ENCODE measurements around the gene TMEM120B.
"Not testable (repeated sequence)": the region's sequence is repeated elsewhere in the genome, so short reads cannot be mapped to it uniquely, and the experiment has no call there.

Gene TMEM120B

DNA sequence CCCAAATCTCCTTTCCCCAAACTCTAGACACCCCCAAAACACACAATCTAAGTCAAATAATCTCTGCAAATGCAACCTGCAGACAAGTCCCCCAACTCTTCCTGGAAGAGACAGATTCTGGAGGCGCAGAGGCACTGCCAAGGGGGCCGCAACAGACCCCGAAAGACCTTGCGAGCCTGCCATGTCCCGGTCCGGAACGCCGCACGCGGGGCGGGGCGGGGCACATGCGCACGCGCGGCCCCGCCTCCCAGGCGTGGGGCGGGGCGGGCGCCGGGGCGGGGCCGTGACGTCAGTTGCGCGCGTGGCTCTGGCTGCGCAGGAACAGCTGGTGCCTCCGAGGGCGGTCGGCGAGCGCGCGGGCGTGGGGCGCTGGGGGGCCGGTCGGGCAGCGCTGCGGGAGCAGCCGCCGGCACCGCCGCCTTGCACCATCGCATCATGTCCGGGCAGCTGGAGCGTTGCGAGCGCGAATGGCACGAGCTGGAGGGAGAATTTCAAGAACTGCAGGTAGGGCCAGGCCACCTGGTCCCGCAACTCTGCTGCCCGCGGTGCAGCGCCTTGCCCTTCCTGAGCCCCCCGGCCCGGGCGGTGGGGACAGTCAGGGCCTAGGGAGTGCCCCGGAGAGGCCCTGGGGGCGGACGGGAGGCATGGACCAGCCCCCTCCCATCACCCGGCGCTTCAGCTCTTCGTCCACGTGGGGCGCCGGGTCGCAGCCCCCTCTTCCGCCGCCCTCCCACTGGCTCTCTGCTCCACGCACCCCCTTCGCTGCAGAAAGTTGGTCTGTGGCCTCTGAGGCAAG lies at the start of gene TMEM120B:
TSS of gene TMEM120B (plus strand) at position 292 of the 796 bp plus-strand sequence. CDS start at position 436, 144 bp downstream.
- DNase-seq (ENCODE audit: low spot score): peak; percentile 95

DNA sequence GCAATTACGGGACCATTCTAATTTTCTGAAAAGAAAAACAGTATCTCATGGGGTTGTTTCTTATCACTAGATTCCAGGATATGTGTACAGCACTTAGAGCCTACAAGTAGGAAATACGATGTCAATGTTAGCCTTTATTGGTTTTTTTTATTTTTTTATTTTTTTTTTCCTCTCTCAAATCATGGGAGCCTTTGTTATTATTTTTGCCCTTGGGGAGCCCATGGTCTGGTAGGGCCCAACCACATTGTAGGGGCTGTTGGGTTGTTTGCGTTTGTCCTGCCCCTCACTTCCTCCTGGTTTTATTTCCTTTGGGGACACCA lies 49.0 kb upstream of the TMEM120B start:
- DNase-seq (ENCODE audit: low spot score): no peak

DNA sequence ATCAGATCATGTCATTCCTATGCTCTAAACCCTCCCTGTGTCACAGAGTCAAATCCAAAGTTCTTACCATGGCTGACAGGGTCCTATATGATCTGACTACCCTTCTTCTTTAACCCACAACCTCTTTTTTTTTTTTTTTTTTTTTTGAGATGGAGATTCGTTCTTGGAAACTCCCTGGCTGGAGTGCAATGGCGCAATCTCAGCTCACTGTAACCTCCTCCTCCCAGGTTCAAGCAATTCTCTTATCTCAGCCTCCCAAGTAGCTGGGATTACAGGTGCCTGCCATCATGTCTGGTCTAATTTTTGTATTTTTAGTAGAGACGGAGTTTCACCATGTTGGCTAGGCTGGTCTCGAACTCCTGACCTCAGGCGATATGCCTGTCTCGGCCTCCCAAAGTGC lies 45.7 kb upstream of the TMEM120B start:
- DNase-seq (ENCODE audit: low spot score): not testable (repeated sequence)

DNA sequence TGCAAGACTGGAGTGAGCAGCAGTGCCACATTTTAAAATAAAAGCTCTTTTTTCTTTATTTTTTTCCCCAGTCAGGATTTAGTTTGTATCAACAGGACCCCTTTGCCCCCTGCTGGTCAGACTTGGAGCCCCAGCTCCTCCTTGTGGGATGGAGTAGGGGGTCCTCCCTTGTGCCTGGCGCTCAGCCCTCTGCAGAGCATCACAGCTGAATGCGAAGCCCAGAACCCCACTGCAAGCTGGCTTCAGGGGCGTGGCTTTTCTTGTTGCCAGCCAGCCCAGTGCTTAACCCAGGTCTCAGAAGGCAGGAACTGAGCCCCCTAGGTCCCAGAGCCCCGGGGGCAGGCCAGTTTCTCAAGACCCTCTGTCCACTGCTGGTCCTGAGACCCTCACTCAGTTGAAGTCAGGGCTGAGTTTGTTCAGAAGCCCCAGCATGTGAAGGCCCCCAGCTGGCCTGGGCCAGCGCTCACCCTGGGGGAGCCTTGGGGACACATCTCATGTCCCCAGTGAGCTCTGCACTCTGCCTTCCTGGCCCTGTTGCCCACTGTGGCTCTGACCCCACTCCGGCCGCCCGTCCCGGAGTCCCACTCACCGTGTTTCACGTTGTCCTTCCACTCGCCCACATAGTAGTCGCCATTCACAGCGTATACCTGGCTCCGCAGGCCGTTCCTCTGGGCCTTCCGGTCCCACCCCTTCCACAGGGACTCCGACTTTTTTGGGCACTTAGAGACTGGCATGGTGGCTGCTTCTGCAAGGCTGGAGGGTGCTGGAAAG lies 43.6 kb upstream of the TMEM120B start:
- DNase-seq (ENCODE audit: low spot score): peak; percentile 84

DNA sequence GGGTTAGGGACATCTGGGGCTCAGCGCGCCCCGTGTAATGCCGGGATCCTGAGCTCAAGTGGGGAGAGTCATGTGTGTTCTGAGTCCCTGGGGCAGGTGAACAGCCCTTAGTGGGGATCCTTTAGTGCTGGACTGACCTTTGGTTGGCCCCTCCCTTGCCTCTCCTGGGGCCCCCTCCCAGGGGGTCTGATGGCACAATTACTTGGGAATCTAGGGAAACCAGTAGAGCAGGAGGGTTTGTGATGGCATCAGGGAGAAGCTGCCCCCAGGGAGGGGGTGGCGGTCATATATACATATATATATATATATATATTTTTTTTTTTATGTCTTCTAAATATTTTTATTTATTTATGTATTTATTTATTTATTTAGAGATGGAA lies 43.0 kb upstream of the TMEM120B start, which contains the start of gene MORN3:
TSS of gene MORN3 (minus strand) at position 134 of the 380 bp plus-strand sequence. CDS start 171 bp downstream, outside the sequence.
- no peak for DNase-seq (ENCODE audit: low spot score)

DNA sequence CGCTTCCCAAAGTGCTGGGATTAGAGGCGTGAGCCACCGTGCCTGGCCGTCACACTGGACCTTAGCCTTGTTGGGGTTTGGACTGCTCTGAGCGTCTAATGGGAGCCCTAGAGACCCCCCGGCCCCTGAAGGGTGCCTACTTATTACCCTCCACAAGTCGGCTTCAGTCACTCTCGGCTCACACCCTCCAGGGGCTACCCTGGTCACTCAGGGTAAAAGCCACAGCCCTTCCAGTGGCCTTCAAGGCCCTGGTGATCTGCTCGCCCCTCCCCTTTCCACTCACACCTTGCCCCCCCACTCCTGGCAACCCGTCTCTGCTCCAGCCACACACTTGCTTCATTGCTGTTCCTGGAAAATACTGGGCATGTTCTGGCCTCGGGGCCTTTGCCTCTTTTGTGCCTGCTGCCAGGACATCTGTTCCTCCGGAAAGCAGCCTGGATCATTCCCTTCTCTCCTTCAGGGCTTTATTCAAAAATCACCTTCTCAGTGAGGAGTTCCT lies 39.5 kb upstream of the TMEM120B start:
- no peak for DNase-seq (ENCODE audit: low spot score)

DNA sequence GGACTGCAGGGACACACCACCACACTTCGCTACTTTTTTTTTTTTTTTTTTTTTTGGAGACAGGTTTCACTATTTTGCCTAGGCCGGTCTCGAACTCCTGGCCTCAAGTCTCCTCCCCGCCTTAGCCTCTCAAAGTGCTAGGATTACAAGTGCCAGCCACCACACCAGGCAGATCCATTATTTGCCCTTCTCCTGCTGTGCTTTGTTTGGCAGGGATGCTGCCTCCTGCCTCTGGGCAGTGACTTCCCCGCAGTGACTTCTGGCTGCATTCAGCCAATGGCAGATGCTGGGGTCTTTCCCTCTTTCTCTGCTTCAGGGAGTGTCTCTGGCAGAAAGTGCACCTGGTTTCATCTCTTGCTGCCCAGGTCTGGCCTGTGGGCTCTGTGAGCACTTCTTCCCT lies 36.4 kb upstream of the TMEM120B start:
- no peak for DNase-seq (ENCODE audit: low spot score)

DNA sequence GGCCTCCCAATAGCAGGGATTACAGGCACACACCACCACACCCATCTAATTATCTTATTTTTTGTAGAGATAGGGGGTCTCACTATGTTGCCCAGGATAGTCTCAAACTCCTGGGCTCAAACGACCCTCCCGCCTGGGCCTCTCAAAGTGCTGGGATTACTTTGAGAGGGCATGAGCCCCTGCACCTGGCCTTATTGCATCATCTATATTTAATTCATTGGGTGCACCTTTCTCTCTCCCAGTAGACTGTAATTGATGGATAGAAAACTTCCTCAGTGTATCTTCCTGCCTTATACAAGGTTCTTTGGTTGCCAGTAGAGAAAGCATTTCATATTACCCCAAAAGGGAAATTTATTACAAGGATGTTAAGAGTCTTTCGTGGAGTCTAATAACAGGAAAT lies 34.2 kb upstream of the TMEM120B start:
- no peak for DNase-seq (ENCODE audit: low spot score)

DNA sequence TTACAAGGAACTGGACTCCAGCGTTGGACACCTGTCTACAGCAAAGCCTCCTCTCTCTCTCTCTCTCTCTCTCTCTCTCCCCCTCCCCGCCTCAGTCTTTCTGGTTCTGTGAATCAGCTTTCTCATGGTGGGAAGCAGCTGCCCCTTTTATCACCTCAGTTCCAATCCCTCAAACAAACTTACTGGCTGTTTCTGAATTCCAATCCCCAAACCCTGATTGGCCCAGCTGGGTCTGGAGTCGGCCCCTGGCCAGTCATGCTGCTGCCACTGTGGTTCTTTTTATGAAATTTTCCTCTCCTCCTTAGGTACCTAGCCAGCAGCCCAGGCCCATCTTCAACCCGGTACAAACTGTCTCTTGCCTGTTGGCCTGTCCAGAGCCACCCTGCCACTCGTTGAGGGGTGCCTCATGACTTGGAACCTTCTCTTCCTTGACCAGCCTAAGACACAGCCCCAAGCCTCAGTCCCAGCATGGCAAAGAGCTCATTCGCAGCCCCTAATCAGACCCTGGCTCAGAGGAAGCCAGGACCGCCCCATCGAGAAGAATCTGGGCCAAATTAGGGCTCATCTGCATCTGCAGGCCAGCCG lies 33.7 kb upstream of the TMEM120B start:
- no peak for DNase-seq (ENCODE audit: low spot score)

DNA sequence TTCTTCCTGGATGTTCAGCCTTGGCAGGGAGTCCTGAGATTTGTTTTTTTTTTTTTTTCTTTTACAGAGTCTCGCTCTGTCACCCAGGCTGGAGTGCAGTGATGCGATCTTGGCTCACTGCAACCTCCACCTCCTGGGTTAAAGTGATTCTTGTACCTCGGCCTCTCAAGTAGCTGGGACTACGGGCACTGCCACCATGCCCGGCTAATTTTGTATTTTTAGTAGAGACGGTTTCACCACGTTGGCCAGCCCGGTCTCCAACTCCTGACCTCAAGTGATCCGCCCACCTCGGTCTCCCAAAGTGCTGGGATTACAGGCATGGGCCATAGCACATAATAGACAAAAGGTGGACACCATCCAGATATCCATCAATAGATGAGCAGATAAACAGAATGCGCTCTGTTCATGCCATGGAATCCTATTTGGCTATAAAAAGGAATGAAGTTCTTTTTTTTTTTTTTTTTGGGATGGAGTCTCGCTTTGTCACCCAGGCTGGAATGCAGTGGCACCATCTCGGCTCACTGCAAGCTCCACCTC lies 32.8 kb upstream of the TMEM120B start:
- DNase-seq (ENCODE audit: low spot score): not testable (repeated sequence)

DNA sequence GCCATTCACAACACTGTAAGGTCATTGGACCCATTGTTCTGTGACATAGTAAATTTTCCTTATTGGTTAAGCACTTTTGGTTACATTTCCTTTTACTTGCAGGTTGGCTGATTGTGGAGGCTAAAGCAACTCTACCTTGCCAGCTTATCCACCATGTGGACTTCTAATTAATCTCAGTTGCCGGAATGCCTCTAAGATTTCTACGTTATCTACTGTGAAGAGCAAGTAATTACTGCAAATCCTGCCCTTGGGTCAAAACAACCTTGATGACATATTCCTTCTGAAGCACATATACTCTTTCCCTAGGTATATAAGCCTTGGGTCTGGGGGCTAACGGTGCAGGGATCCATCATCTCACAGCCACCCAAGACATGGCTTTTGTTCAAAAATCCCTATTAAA lies 23.6 kb upstream of the TMEM120B start:
- DNase-seq (ENCODE audit: low spot score): no peak

DNA sequence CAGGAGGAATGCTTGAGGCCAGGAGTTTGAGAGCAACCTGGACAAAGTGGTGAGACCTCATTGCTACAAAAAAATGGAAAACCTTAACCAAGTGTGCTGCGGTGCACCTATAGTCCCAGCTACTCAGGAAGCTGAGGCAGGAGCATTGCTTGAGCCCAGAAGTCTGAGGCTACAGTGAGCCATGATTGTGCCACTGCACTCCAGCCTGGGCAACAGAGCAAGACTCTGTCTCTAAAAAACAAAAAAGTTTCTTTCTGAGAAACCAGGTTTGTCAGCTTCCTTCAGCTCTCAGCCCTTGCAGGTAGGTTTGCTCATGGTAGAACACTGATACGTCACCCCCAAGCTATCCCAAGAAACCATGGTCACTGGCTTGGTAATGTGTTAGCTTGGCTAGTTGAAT lies 23.1 kb upstream of the TMEM120B start:
- DNase-seq (ENCODE audit: low spot score): no peak

DNA sequence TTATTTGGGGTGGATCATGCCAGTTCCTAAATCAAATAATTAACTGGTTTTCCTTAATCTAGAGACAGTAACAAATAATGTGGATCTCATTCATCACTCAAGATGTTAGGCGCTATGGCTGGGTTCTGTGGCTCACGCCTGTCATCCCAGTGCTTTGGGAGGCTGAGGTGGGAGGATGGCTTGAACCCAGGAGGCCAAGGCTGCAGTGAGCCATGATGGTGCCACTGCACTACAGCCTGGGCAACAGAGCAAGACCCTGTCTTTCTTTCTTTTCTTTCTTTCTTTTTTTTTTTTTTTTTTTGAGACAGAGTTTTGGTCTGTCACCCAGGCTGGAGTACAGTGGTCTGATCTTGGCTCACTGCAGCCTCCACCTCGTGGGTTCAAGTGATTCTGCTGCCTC lies 19.8 kb upstream of the TMEM120B start:
- not testable (repeated sequence) for DNase-seq (ENCODE audit: low spot score)

DNA sequence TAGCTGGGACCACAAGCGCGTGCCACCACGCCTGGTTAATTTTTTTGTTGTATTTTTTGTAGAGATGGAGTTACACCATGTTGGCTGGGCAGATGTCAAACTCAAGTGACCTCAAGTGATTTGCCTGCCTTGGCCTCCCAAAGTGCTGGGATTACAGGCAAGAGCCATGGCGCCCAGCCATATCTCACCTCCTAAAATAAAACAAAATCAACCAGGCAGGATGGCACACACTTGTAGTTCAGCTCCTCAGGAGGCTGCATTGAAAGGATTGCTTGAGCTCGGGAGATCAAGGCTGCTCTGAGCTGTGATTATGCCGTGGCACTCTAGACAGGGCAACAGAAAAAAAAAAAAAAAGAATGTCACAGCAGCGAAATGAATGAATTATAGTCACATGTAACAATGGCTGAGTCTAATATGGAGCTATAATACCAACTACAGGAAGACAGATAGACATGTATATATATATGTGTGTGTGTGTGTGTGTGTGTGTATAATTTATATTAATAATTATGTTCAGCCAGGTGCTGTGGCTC lies 19.3 kb upstream of the TMEM120B start:
- DNase-seq (ENCODE audit: low spot score): no peak

DNA sequence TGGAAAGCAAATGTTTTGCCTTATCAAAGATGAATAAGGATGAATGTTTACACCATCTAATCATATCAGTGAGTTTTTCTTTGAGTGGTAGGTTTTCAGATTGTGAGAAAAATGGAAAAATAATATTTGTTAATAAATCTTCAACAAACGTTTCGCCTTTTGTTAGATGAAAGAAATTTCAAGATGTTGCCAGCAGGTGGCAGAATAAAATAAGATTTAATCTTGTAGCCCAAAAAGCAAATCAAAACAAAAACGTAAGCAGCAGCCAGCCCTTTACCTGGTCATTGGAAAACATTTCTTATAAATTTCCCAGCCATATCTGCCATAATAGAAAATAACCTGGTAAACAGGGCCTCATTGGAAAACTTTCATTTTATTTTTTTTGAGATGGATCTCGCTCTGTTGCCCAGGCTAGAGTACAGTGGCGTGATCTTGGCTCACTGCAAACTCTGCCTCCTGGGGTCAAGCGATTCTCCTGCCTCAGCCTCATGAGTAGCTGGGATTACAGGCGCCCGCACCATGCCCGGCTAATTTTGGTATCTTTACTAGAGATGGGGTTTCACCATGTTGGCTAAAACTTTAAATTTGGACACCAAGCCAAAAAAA lies 15.4 kb upstream of the TMEM120B start:
- DNase-seq (ENCODE audit: low spot score): no peak

DNA sequence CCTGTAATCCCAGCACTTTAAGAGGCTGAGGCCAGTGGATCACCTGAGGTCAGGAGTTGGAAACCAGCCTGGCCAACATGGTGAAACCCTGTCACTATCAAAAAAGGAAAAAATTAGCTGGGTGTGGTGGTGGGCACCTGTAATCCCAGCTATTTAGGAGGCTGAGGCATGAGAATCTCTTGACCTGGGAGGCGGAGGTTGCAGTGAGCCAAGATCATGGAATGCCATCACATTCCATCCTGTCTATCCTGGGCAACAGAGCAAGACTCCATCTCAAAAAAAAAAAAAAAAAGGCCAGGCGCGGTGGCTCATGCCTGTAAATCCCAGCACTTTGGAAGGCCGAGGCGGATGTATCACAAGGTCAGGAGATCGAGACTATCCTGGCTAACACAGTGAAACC lies 14.7 kb upstream of the TMEM120B start:
- DNase-seq (ENCODE audit: low spot score): not testable (repeated sequence)

DNA sequence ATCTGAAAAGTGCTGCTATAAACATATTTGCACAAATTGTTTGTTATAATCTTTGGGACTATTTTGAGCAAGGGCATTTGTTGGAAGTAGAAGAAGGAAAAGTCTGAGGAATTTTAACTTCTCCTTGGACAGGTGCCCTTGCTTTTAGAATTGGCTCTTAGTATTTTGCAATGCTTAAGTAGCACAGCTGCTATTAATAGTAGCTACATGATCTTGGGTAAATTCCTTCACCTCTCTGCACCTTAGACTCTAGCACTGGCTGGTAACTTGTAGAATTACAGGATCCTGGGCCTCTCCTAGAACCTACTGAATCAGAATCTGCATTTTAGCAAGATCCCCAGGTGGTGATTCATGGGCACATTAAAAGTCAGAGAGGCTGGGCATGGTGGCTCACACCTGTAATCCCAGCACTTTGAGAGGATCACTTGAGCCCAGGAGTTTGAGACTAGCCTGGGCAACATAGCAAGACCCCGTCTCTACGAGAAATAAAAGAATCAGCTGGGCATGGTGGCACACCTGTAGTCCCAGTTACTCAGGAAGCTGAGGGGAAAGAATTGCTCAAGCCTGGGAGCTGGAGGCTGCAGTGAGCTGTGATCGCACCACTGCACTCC lies 10.8 kb upstream of the TMEM120B start:
- DNase-seq (ENCODE audit: low spot score): no peak

DNA sequence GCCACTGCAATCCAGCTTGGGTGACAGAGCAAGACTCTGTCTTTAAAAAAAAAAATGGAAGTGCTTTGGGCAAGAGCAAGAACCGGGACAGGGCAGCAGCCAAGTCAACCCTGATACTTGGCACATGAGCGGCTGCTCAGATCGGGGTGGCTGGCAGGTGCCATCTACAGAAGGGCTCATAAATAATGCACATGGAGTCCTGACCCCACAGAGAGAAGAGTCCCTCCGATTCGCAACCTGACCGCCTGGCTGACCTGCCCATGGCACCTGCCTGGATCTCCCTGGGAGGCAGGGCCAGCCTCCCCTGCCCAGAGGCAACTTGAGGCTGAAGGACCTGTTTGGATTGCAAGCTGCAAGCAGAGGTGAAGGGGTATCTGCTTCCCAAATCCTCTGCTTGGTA lies 9.6 kb upstream of the TMEM120B start:
- no peak for DNase-seq (ENCODE audit: low spot score)

DNA sequence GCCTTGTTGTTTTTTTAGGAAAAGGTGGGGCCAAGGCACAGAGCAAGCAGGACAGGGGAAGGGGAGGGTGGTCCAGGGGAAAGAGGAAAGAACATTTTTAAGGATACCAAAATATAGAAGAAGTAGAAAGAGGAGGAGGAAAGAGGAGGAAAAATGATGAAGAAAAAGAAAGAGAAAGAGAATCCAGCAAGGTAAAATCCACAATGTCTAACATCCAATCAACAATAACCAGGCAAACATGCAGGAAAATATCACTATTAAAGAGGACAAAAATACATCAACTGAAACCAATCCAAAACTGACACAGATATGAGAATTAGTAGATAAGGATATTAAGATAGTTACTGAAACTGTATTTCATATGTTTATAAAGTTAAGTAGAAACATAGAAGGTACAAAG lies 7.0 kb upstream of the TMEM120B start:
- DNase-seq (ENCODE audit: low spot score): no peak

DNA sequence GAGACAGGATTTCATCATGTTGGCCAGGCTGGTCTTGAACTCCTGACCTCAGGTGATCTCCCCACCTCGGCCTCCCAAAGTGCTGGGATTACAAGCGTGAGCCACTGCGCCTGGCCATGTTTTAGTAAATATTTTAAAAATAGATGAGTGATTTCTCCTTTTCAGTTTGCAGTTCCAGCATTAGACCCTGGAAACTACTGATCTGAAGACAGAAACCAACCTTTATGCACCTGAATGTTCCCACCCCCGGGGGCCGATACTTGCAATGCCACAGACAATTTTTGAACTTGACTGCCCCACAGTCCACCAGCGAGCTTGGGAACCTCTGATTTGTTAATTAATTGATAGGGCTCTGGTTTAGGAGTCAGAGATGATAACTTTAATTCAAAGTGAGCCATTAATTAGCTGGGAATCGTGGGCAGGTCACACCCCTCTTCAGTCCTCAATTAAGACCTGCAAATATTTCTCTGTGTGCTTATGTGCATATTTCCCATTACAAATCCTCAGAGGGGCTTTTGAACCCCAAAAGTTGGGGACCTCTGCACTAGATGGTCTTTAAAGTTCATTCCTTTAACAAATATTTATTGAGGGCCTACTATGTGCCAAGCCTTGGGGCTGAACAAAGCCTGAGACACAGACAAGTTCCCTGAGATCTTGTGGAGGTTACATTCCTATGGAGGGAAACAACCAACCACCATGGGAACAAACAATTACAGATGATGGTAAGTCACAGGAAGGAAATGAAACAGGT lies 4.1 kb upstream of the TMEM120B start:
- no peak for DNase-seq (ENCODE audit: low spot score)

DNA sequence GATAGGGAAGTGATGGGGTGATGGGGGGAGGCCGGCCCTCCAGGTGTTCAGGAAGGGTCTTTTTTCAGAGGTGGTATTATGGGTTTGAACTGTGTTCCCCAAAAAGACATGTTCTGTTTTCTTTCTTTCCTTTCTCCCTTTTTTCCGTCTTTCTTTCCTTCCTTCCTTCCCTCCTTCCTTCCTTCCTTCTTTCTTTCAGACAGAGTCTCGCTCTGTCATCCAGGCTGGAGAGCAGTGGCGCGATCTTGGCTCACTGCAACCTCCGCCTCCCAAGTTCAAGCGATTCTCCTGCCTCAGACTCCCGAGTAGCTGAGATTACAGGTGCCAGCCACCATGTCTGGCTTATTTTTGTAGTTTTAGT lies 3.5 kb upstream of the TMEM120B start:
- not testable (repeated sequence) for DNase-seq (ENCODE audit: low spot score)

All from ecto neural progenitor cell (in vitro differentiated cells).